ENCODE measurements around the gene AP5S1.
A peak's percentile ranks its signal among the peaks of the same experiment; 100 is the strongest.
"Not testable (repeated sequence)": the region's sequence is repeated elsewhere in the genome, so short reads cannot be mapped to it uniquely, and the experiment has no call there.

Gene AP5S1

GRCh38 chr20:3820048-3820900 is at the start of gene AP5S1:
AP5S1 (plus strand) TSS chr20:3820547; CDS start chr20:3822118, 1,571 bp downstream.
- DNase-seq (ENCODE audit: low read depth) = peak; percentile 96

GRCh38 chr20:3771552-3772058 is 48.7 kb upstream of the AP5S1 start:
- DNase-seq (ENCODE audit: low read depth) = no peak

- no peak for DNase-seq (ENCODE audit: low read depth)
Observed at GRCh38 chr20:3775457-3776108, 44.8 kb upstream of the AP5S1 start.

- no peak for DNase-seq (ENCODE audit: low read depth)
Observed at GRCh38 chr20:3777381-3777715, 43.0 kb upstream of the AP5S1 start.

- peak; percentile 49 for DNase-seq (ENCODE audit: low read depth)
Observed at GRCh38 chr20:3777716-3778629, 42.4 kb upstream of the AP5S1 start.

- DNase-seq (ENCODE audit: low read depth) = no peak
Observed at GRCh38 chr20:3778976-3779375, 41.4 kb upstream of the AP5S1 start.

GRCh38 chr20:3781153-3781910 is 39.0 kb upstream of the AP5S1 start, which contains the start of gene SPEF1:
SPEF1 (minus strand) TSS chr20:3781448; CDS start chr20:3781287, 161 bp downstream.
- DNase-seq (ENCODE audit: low read depth) = peak; percentile 96

GRCh38 chr20:3782597-3782996 is 37.8 kb upstream of the AP5S1 start:
- no peak for DNase-seq (ENCODE audit: low read depth)

GRCh38 chr20:3783068-3783489 is 37.3 kb upstream of the AP5S1 start:
- no peak for DNase-seq (ENCODE audit: low read depth)

- no peak for DNase-seq (ENCODE audit: low read depth)
Observed at GRCh38 chr20:3783511-3784195, 36.7 kb upstream of the AP5S1 start.

GRCh38 chr20:3784216-3784853 is 36.0 kb upstream of the AP5S1 start:
- DNase-seq (ENCODE audit: low read depth) = peak; percentile 42

GRCh38 chr20:3784863-3785239 is 35.5 kb upstream of the AP5S1 start:
- no peak for DNase-seq (ENCODE audit: low read depth)

- DNase-seq (ENCODE audit: low read depth) = peak; percentile 50
Observed at GRCh38 chr20:3785240-3786125, 34.9 kb upstream of the AP5S1 start.

GRCh38 chr20:3786126-3786484 is 34.2 kb upstream of the AP5S1 start:
- peak; percentile 72 for DNase-seq (ENCODE audit: low read depth)

- DNase-seq (ENCODE audit: low read depth) = peak; percentile 88
Observed at GRCh38 chr20:3786665-3787323, 33.6 kb upstream of the AP5S1 start, which contains the start of gene CENPB. CENPB (minus strand) TSS chr20:3786740; CDS start chr20:3786483, 257 bp downstream.

- peak; percentile 20 for DNase-seq (ENCODE audit: low read depth)
Observed at GRCh38 chr20:3787324-3788014, 32.9 kb upstream of the AP5S1 start.

- DNase-seq (ENCODE audit: low read depth) = peak; percentile 46
Observed at GRCh38 chr20:3788685-3789155, 31.6 kb upstream of the AP5S1 start.

GRCh38 chr20:3789201-3789600 is 31.1 kb upstream of the AP5S1 start:
- DNase-seq (ENCODE audit: low read depth) = not testable (repeated sequence)

Data from ELR (cell line).